8988T (cell line): ENCODE measurements around the gene RCSD1.
"Not testable (repeated sequence)": the region's sequence is repeated elsewhere in the genome, so short reads cannot be mapped to it uniquely, and the experiment has no call there.

ENCODE experiments used
- DNase-seq: peaks from one replicate; pipeline ENCODE4 v3.0.0; 2011

Gene RCSD1

DNA sequence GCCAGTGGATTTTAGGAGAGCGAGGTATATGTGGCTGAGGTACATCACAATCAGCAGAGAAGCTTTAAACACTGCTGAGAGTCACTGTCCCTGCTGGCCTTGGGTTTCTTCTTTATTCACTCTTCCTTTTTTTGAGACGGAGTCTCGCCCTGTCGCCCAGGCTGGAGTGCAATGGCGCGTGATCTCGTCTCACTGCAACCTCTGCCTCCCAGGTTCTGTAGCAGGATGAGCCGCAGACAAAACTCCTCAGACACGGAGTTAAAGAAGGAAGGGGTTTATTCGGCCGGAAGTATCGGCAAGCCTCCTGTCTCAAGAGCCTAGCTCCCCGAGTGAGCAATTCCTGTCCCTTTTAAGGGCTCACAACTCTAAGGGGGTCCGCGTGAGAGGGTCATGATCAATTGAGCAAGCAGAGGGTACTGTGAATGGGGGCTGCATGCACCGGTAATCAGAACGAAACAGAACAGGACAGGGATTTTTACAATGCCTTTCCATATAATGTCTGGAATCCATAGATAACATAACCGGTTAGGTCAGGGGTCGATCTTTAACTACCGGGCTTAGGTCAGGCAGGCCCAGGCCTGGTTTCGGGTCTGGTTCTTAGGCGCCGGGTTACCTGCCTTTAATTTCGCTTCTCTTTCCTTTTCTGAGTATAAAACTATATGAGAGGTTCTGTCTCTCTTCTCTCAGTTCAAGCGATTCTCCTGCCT lies 89.8 kb downstream of the RCSD1 start:
- not testable (repeated sequence) for DNase-seq

DNA sequence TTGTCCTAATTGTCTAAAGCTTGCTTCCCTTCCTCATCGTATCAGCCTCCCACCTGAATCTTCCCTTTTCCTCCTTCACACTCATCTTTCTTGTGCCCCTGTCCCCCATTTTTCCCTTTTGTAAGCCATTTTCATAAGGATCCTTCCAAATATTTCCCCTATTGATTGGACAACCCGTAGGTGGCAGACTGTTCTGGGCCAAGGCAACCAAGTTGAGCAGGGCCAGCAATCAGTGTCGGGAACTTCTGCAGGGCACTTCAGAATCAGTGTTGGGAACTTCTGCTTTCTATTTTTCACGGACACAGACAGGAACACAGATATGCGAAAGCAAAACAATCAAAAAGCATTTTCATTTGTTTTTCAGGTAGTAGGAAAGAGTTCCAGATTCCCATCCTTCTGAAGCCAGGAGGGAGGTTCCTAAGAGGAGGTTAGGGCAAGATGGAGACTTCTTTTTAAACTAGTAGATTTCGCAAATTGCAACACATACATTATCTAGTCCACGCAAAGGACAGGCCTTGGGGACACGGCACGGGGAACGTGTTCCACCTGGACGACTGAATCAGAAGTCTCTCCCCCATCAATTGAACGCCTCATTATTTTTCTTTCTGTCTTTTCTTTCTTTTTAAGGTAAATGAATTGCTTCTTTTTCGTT lies 91.1 kb downstream of the RCSD1 start:
- DNase-seq = no peak

DNA sequence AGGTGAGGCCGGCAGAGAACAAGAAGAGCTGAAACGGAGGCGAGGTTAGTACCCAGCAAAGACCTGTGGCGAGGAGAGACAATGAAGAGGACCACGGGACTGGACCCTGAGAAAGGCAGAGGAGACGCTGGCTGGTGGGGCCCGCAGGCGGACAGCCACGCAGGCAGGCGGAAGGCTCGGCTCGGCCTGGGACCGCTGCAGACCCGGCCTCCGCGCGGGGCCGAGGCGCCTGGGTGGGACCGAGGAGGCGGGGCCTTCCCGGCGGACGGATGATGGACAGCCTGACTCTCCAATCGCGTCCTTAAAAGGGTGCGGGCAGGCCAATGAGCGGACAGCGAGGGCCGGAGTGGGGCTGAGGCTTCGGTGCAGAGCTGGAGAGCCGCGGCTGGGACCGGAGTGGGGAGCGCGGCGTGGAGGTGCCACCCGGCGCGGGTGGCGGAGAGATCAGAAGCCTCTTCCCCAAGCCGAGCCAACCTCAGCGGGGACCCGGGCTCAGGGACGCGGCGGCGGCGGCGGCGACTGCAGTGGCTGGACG lies 91.7 kb downstream of the RCSD1 start, which contains the start of gene MPZL1:
Gene MPZL1 (plus strand): TSS at position 366 of the 535 bp plus-strand sequence. CDS start 170 bp downstream, outside the sequence.
- DNase-seq = peak; percentile 89

DNA sequence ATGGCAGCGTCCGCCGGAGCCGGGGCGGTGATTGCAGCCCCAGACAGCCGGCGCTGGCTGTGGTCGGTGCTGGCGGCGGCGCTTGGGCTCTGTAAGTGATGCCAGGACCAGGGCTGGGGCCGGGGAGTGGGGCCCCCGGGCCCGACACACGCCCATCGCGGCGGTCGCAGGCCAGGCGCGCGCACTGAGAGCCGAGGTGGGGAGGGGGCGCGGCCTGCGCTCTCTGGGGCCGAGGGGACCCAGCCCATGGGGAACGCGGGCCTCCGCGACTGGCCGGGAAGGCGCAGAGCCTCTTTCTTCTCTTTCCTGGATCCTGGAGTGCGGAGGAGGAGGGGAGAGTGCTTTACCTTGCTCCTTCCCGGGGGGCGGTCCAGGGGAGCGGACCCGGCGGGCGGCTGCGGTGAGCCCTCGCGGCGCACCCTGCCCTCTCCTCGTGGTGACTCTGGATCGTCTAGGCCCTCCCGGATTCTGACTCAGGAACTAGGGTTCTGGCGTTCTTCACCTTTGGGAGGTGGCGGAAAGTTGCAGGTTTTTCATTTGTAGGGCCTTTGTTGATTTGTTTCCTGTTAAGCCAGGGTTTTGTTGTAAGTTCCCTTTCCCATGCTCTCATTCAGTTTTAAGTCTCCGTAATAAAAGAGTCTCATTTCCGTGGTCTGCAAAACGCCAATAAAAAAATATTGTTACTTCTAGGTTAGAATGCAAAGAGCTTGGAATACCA lies 92.3 kb downstream of the RCSD1 start:
- no peak for DNase-seq

DNA sequence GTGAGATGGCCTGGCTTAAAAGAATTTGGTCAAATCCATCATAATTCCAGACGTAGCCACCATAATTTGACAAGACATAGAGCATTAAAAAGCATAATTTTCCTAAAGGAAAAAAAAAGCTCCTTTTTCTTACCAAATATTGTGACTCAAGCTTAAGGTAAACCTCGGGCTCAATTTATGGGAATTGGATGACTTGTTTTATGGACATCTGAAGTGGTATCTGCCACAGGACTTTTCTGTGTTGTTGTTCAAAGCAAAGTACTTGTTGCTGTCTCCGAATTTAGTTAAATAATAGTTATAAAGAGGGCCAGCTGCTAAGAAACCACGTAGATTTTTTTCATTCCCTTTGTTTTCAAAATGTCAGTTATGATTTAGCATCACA lies 92.8 kb downstream of the RCSD1 start:
- DNase-seq = no peak

DNA sequence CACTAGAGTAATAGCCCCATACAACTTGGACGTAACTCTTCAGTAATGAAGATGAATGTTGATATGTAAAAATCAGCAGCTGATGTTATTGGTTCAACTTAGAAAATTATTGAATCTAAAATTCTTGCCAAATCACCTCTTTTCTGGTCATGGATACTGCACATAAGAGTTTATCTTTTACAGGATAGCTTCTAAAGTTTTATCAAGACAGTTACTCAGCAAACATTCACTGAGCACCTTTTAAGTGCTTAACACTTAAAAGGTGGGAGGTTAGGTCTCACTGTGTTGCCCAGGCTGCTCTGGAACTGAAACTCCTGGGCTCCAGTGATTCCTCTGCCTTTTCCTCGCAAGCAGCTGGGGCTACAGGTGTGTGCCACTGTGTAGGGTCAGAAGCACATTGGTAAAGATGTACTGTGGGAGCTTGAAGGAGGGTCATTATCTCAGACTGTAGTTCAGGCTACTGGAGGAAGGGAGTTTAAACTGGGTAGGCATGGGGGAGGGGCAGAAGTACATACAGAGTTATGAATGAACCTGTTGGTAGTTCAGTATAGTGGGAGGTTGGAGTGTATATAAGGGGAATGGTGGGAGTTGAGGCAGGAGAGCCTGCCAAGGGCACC lies 93.8 kb downstream of the RCSD1 start:
- DNase-seq = no peak

DNA sequence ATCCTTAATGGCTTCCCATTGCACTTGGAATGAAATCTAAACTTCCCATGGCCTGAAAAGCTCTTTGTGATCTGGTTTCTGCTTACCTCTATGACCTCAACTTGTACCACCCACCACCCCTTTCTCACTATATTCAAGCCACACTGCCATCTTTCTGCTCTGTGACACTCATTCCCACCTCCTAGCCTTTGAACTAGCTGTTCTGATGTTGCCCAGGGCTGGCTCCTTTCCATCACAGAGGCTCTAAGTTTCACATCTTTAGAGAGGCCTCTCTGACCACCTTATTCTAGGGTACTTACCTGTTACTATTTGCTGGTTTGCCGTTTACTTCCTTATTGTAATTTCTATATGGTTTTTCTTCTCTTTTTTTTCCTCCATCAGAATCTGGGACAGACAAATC lies 96.0 kb downstream of the RCSD1 start:
- no peak for DNase-seq

DNA sequence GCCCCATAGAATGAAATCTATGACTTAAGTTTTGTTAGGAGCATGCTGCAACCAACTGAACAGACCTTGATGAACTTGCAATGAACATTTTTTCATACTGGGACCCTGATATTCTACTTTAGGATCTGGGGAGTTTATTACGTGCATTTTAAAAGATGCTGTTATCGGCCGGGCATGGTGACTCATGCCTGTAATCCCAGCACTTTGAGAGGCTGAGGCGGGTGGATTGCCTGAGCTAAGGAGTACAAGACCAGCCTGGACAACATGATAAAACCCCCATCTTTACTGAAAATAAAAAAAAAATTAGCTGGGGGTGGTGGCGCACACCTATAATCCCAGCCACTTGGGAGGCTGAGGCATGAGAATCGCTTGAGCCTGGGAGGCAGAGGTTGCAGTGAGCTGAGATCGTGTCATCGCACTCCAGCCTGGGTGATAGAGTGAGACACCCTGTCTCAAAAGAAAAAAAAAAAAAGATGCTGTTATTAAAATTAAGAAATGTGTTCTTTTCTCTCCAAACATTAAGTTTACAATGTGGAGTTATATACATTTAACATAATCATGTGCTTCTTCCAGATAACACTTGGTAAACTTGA lies 98.9 kb downstream of the RCSD1 start:
- DNase-seq = no peak

DNA sequence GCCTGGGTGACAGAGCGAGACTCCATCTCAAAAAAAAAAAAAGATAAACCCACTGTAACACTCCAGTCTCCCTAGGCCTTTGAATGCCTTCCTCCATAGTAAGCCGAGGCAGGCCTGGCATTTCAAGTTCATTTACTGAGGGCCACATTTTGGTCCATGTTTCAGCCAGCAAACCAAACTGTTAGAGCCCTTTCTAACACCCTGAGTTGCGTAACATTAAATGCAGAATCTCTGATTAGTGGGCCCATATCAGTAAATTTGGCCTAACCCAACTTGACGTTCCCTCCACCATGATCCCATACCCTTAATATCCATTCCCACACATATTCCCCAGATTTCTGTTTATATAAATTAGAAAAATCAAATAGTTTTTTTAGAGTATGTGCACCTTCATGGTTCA lies 104.2 kb downstream of the RCSD1 start:
- no peak for DNase-seq

DNA sequence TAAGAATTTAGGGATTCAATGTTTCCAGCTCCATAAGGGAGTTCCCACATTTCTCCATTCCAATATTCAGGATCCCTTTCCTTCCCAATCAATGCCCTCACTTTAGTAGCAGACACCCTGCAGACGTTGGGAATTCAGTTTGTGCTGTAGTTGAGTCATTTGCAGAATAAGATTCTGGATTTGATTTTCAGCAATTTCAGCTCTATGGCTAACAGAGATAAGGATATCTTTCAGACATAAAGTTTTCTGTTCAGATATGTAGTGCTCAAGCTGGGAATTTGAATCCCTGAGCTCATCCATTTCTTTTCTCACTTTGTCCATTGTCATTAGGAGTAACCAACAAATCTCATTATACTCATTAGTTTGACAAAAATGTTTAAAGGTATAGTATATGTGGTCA lies 104.8 kb downstream of the RCSD1 start:
- no peak for DNase-seq

DNA sequence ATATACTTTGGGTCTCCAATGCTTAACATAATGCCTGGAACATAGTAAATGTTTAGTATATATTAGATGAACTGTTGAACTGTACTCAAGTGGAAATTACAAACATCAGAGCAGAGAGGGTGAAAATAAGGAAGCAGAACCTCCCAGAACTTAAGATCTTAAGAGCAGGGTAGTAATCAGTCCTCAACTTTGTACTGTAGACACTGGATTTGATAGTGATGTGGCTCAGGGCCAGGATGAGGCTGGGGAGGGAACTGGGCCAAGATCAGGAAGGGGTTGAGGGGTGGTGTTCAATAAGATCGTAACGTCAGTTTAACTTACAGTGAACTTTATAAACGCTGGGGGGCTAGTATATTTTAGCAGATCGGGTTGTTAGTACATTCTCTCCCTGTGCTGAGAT lies 107.1 kb downstream of the RCSD1 start:
- no peak for DNase-seq

DNA sequence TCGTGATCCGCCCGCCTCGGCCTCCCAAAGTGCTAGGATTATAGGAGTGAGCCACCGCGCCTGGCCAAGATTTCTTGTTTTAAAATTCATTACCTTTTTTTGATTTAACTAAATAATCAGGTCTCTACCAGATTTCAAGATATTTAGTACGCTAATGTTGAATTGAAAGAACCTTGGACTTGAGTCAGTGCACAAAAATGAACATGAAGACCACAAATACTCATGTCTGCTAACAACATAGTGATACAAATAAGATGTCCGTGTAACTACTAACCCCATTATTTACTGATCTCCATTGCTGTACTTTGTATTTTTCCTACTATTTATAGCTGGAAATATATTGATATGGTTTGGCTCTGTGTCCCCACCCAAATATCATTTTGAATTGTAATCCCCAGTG lies 108.1 kb downstream of the RCSD1 start:
- DNase-seq = no peak

DNA sequence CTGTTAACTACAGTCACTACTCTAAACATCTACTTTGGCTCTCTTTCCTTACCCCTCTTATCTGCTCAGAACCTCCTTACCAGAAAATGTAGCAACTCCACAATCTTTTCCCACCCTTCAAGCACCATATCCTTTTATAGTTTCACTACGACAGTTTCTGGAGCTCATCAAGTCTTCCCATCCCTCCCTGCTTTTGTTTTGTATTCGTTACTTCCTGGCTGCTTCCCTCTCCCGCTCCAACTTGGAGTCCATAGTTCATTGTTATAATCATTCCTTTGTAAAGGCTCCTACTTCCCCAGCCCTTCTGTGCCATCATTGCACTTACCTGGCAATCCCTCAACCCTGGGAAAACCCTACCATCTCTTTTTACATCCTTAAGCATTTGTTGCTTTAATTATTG lies 109.7 kb downstream of the RCSD1 start:
- DNase-seq = no peak

DNA sequence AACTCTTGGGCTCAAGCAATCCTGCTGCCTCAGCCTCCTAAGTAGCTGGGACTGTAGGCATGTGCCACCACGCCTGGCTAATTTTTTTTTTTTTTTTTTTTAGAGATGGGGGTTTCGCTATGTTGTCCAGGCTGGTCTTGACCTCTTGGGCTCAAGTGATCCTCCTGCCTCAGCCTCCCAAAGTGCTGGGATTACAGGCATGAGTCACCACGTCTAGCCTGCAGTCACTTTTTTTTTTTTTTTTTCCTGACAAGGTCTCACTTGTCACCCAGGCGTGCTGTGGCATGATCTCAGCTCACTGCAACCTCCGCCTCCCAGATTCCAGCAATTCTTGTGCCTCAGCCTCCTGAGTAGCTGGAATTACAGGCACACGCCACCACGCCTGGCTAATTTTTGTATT lies 111.1 kb downstream of the RCSD1 start:
- not testable (repeated sequence) for DNase-seq

DNA sequence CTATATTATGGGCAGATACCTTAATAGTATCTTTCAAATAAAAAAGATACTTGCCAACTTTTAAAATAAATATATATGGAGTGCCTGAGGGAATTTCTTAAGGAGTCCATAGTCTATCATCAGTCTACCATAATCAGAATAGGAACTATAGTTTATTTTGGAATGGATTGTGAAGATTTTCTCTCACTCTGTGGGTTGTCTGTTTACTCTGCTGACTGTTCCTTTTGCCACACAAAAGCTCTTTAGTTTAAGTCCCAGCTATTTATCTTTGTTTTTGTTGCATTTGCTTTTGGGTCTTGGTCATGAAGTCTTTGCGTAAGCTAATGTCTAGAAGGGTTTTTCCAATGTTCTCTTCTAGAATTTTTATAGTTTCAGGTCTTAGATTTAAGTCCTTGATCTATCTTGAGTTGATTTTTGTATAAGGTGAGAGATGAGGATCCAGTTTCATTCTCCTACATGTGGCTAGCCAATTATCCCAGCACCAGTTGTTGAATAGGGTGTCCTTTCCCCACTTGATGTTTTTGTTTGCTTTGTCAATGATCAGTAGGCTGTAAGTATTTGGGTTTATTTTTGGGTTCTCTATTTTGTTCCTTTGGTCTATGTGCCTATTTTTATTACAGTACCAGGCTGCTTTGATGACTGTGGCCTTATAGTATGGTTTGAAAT lies 112.5 kb downstream of the RCSD1 start:
- not testable (repeated sequence) for DNase-seq

DNA sequence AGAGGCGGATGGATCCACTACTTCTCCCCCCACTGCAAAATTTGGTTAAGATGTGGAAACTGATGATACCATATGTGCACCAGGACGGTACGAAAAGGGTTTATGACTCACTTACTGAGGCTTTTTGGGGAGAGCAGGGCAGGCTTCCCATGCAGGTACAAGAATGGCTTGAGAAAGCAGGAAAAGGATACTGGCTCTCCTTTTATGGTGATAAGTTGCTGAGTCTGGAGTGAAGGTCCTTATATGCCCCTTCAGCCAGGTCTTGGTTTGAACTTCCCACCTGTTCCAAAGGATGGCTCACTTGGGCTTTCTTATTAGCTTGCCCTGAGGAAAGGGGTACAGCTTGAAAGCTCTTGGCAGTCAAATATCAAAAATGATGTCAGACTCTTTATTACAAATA lies 114.9 kb downstream of the RCSD1 start:
- DNase-seq = no peak

DNA sequence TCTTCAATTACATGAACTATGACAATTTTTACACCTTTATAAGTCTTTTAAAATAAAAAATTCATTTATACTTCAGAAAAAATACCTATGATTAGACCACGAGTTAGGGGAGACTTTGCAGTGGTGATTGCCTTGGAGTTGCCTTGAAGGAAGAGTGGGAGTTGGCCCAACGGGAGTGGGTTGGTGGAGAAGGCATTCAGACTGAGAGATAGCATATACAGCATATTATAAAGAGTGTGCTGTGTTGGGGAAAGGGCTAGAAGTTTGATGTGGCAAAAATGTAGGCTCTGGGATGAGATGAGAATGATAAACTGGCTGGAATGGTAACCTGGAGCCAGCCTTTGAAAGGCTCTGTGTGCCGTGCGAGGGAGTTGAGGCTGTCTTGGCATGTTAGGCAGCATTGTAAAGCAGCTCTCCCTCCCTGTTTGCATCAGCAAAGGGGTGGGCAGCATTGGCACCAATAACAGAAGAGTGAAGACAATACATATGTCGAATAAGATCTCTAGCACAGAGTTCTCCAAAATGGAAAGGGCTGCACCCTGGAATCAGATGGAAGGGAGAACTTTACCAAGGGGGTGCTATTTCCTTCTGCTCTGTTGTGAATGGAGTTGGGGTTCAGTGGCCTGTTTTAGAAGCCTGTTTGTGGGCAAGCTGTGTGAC lies 116.1 kb downstream of the RCSD1 start:
- no peak for DNase-seq

DNA sequence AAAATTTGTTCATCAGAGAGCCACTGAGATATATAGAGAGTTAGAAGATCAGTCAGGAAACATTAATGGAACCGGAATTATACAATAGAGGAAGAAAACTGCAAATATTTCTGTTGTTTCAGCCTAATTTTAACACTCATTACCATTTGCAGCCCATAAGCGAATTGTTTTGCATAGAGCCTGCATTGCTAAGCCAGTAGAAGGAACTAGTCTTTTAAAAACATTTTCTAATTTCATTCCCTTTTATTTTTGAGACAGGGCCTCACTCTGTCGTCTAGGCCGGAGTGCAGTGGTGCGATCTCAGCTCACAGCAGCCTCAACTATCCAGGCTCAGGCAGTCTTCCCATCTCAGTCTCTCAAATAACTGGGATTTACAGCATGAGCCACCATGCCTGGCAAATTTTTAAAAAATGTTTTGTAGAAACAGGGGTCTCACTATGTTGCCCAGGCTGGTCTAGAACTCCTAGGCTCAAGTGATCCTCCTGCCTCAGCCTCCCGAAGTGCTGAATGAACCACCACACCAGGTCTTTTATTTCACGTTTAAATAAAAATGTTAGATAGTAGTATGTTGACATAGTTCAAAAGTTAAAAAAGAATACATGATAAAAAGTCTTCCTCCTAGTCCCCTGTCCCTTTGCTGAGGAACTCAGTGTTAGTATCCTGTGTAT lies 117.1 kb downstream of the RCSD1 start:
- no peak for DNase-seq

DNA sequence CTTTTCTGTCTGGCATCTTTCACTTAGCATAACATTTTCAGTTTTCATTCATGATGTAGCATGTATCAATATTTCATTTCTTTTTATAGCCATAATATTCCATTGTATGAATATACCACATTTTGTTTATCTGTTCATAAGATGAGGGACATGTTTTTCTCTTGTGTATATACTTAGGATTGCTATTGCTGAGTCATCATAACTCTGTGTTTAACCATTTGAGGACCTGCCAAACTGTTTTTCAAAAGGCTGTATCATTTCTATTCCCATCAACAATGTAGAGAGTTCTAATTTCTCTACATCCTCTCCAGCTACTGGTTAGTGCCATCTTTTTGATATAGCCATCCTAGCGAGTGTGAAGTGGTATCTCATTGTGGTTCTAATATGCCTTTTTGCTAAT lies 118.0 kb downstream of the RCSD1 start:
- DNase-seq = no peak

DNA sequence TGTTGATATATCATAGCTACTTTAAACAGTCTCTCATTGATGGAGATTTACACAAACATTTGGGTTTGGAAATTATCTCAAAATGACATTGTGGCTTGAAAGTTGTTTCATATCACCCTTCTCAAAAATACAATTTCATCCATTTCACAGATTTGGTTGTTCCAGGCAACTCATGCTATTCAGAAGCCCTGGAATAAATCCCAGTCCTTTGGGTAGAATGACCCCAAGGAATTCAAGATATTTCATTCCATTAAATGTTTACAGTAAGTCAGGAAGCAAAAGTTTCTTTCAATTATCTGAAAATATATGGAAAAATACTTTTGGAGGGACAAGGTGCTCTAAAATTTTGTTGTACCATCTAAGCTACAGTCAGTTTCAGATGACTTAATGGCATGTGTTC lies 118.9 kb downstream of the RCSD1 start:
- no peak for DNase-seq

DNA sequence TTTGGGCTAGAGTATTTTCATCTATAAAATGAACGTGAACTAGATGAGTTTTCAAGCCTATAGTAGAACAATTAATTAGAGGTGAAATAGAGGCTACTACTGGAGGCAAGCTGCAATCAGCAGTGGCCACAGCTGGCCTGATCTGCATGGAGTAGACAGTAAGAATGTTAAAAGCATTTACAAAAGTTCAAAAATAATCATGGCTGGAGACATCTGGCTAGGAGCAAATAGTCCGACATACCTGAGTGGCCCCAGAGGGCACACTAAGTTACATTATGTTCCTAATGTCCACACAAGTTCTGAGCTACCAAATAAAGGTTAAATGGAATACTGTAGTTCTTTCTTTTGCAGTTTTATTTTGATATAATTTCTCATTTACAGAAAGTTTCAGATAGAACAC lies 119.7 kb downstream of the RCSD1 start:
- no peak for DNase-seq
